Endodermal cell (in vitro differentiated cells): ENCODE data around the gene TRPC6. TPM values are rescaled to one million over a fixed set of nuclear protein-coding genes. Genes with fewer than 3 reads are reported as not detected.

Source experiments
- DNase-seq: peaks from one replicate; pipeline ENCODE4 v3.0.0-alpha.2; 2017
- H3K27ac ChIP-seq: 2 replicates; pipeline ENCODE4 v1.5.1; 2013; ENCODE audit warnings: mild to moderate bottlenecking, low read depth, low read length, moderate library complexity
- H3K27me3 ChIP-seq: 2 replicates; pipeline ENCODE4 v1.6.1; 2013; ENCODE audit warnings: mild to moderate bottlenecking, low read length, moderate library complexity; ENCODE audit not compliant: insufficient read depth, control insufficient read depth, poor library complexity, severe bottlenecking
- H3K36me3 ChIP-seq: 2 replicates; pipeline ENCODE4 v1.7.0; 2013; ENCODE audit warnings: mild to moderate bottlenecking, low read length, moderate library complexity; ENCODE audit not compliant: control insufficient read depth, insufficient read depth
- H3K4me1 ChIP-seq: one replicate; pipeline ENCODE4 v1.7.0; 2013; ENCODE audit warnings: low read length; ENCODE audit not compliant: control insufficient read depth, insufficient read depth
- H3K4me3 ChIP-seq: 2 replicates; pipeline ENCODE4 v1.5.1; 2013; ENCODE audit warnings: mild to moderate bottlenecking, low read length, moderate library complexity
- H3K9ac ChIP-seq: 2 replicates; pipeline ENCODE4 v1.6.1; 2013; ENCODE audit warnings: mild to moderate bottlenecking, low read length, moderate library complexity; ENCODE audit not compliant: poor library complexity, severe bottlenecking; ENCODE audit errors: extremely low read depth
- H3K9me3 ChIP-seq: 2 replicates; pipeline ENCODE4 v1.6.1; 2013; ENCODE audit warnings: mild to moderate bottlenecking, low read length, moderate library complexity; ENCODE audit not compliant: control insufficient read depth
- H3K27ac Mint-ChIP-seq: 2 replicates; pipeline ENCODE4 v1.8.0; 2020; ENCODE audit warnings: mixed read lengths
- H3K27me3 Mint-ChIP-seq: 2 replicates; pipeline ENCODE4 v1.8.0; 2021; ENCODE audit warnings: mild to moderate bottlenecking, mixed read lengths; ENCODE audit not compliant: insufficient read depth
- H3K36me3 Mint-ChIP-seq: 2 replicates; pipeline ENCODE4 v1.8.0; 2020; ENCODE audit warnings: low read depth, mixed read lengths
- H3K4me1 Mint-ChIP-seq: 2 replicates; pipeline ENCODE4 v1.8.0; 2020; ENCODE audit warnings: mixed read lengths
- H3K4me3 Mint-ChIP-seq: 2 replicates; pipeline ENCODE4 v1.8.0; 2020; ENCODE audit warnings: mild to moderate bottlenecking, moderate library complexity, mixed read lengths
- H3K9me3 Mint-ChIP-seq: 2 replicates; pipeline ENCODE4 v1.8.0; 2020; ENCODE audit warnings: mild to moderate bottlenecking, mixed read lengths
- WGBS, 2 experiments: methylation state at CpG; one replicate each; pipeline versions ENCODE4 v1.1.5 to v1.1.7; 2013; ENCODE audit warnings: missing lambda C conversion rate in 2 of 2, mixed read lengths in 1 of 2; ENCODE audit not compliant: insufficient coverage in 1 of 2, insufficient read length in 1 of 2; 5-methylcytosine and 5-hydroxymethylcytosine counted together
- total RNA-seq, 2 donors: library from RNA; stranded (reverse); fragmentation: NEBNext Ultra II Directional in 1 of 2; extraction: Animal tissue kit (Norgen Biotek cat#: 25700) in 1 of 2; gene quantifications; 2 replicates in 1 of 2; 3 replicates in 1 of 2; pipeline ENCODE4 v1.2.1, GENCODE V29; 2021
- TF ChIP-seq, protein P1 (sequence below): fragments of 200-600 bp; sonication (generic); conservative IDR thresholded peaks from 2 replicates; pipeline ENCODE4 v1.5.0; 2021; ENCODE audit warnings: antibody characterized with exemption, mild to moderate bottlenecking

The TRPC6 gene
- total RNA-seq, 2 donors from 2014 or later: 1.2 to 5.1 TPM

DNA sequence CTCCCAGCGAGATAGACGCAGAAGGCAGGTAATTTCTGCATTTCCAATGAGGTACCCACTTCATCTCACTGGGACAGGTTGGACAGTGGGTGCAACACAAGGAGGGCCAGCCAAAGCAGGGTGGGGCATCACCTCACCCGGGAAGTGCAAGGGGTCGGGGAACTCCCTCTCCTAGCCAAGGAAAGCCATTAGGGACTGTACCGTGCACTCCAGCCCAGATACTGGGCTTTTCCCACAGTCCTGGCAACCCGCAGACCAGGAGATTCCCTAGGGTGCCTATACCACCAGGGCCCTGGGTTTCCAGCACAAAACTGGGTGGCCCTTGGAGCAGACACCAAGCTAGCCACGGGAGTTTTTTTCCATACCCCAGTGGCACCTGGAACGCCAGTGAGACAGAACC is 17.2 kb downstream of the TRPC6 start:
- Mint-ChIP-seq H3K9me3 (peaks cover 10% of the 10 kb centered on the region), H3K4me1 (peaks cover 15% of the 10 kb centered on the region), H3K27ac (no peak overlapping the region), H3K4me3 (no peak overlapping the region), H3K36me3 (peaks cover 4% of the 10 kb centered on the region), H3K27me3 (no peaks in the 10 kb centered on the region)
- Histone ChIP-seq H3K9me3 (no peaks in the 10 kb centered on the region), H3K27ac (no peak overlapping the region), H3K4me3 (no peak overlapping the region), H3K36me3 (no peaks in the 10 kb centered on the region), H3K27me3 (no peaks in the 10 kb centered on the region), H3K4me1 (no peaks in the 10 kb centered on the region), H3K9ac (no peak overlapping the region)
- TF ChIP-seq, protein P1, sequence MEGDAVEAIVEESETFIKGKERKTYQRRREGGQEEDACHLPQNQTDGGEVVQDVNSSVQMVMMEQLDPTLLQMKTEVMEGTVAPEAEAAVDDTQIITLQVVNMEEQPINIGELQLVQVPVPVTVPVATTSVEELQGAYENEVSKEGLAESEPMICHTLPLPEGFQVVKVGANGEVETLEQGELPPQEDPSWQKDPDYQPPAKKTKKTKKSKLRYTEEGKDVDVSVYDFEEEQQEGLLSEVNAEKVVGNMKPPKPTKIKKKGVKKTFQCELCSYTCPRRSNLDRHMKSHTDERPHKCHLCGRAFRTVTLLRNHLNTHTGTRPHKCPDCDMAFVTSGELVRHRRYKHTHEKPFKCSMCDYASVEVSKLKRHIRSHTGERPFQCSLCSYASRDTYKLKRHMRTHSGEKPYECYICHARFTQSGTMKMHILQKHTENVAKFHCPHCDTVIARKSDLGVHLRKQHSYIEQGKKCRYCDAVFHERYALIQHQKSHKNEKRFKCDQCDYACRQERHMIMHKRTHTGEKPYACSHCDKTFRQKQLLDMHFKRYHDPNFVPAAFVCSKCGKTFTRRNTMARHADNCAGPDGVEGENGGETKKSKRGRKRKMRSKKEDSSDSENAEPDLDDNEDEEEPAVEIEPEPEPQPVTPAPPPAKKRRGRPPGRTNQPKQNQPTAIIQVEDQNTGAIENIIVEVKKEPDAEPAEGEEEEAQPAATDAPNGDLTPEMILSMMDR: no peak
- WGBS, 2 experiments: 75 to 84% methylated on average over 3 to 8 of the region's 8 CpGs
- no peak for DNase-seq

DNA sequence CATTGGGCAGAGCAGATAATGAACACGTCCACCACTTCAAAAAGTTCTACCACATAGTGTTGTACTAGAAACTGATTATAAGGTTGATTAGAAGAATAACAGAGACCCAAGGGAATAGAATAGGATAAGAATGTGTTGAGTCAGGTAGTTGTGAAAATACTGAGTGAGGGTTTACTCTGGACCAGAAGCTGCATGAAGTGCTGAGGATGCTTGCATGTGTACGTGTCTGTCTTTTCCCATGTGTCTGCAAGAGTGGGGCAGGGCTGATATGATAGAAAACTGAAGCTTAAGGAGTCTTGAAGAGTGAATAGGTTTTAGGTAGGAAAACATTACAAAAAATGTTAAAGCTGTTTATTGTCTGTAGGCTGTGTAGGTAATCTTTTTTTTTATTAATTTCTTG is 20.6 kb downstream of the TRPC6 start:
- Histone ChIP-seq H3K9me3 (no peaks in the 10 kb centered on the region), H3K4me3 (no peak overlapping the region), H3K4me1 (no peaks in the 10 kb centered on the region), H3K9ac (no peak overlapping the region), H3K27me3 (no peaks in the 10 kb centered on the region), H3K27ac (no peak overlapping the region), H3K36me3 (no peaks in the 10 kb centered on the region)
- H3K27ac Mint-ChIP-seq: no peak overlapping the region
- H3K27me3 Mint-ChIP-seq: no peaks in the 10 kb centered on the region
- no peaks in the 10 kb centered on the region for H3K36me3 Mint-ChIP-seq
- 94 to 100% methylated on average over 2 of the region's 2 CpGs for WGBS, 2 experiments
- no peak for DNase-seq
- TF ChIP-seq, protein P1: no peak
- H3K9me3 Mint-ChIP-seq: no peaks in the 10 kb centered on the region
- peaks cover 8% of the 10 kb centered on the region for H3K4me1 Mint-ChIP-seq
- no peak overlapping the region for H3K4me3 Mint-ChIP-seq

DNA sequence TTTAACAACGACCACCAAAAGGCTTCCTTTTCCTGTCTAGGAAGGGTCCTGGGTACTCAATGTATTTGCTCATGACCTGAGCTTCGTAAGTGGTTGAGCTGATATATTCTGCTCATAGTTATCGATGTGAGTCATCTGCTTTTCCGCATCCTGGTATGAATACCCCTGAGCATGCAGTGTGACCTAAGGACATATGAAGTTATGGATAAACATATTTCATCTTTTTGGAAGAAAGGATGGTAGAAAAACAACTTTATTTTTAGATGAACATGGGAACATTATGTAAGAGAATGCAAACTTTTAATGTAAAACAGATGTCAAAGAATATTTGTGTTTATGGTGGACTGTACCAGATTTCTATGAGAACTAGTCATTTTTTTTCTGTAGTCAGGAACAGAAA is 28.4 kb downstream of the TRPC6 start:
- Histone ChIP-seq H3K4me1 (no peaks in the 10 kb centered on the region), H3K4me3 (no peak overlapping the region), H3K9ac (no peak overlapping the region), H3K27me3 (no peaks in the 10 kb centered on the region), H3K9me3 (no peaks in the 10 kb centered on the region), H3K27ac (no peak overlapping the region), H3K36me3 (no peaks in the 10 kb centered on the region)
- Mint-ChIP-seq H3K4me3 (no peak overlapping the region), H3K27ac (no peak overlapping the region), H3K36me3 (no peaks in the 10 kb centered on the region), H3K27me3 (no peaks in the 10 kb centered on the region), H3K9me3 (no peaks in the 10 kb centered on the region), H3K4me1 (no peaks in the 10 kb centered on the region)
- 86 to 95% methylated on average over 1 to 4 of the region's 4 CpGs for WGBS, 2 experiments
- TF ChIP-seq, protein P1: no peak
- DNase-seq: no peak
